GM12872 (cell line): ENCODE measurements around the gene DNAAF5.

Experiments
- CTCF ChIP-seq: IDR thresholded peaks from 3 replicates; pipeline ENCODE4 v1.5.1; 2011; ENCODE audit warnings: low read depth, mild to moderate bottlenecking, low read length, moderate library complexity; ENCODE audit not compliant: insufficient read depth

DNAAF5 gene

GRCh38 chr7:716636-717035 is 9.9 kb upstream of the DNAAF5 start:
- no peak for TF ChIP-seq CTCF

GRCh38 chr7:721619-722248 is 4.8 kb upstream of the DNAAF5 start:
- TF ChIP-seq CTCF = no peak

- no peak for TF ChIP-seq CTCF
Observed at GRCh38 chr7:723541-723940, 3.0 kb upstream of the DNAAF5 start.

GRCh38 chr7:724298-724697 is 2.2 kb upstream of the DNAAF5 start:
- TF ChIP-seq CTCF = no peak

GRCh38 chr7:725223-726005 is 1.1 kb upstream of the DNAAF5 start:
- no peak for TF ChIP-seq CTCF

GRCh38 chr7:726854-727103 is 280 bp downstream of the DNAAF5 start:
- no peak for TF ChIP-seq CTCF

GRCh38 chr7:727104-727805 is 756 bp downstream of the DNAAF5 start, which contains the start of gene PRKAR1B:
Gene PRKAR1B (minus strand): TSS chr7:727281. CDS start chr7:711505, 15,776 bp downstream.
- TF ChIP-seq CTCF = no peak
